Thyroid gland (tissue), 4 donors: ENCODE data around the gene LRBA. TPM values are rescaled to one million over a fixed set of nuclear protein-coding genes. Genes with fewer than 3 reads are reported as not detected.

ENCODE experiments used
- DNase-seq, 2 donors: peaks; one replicate each; pipeline ENCODE4 v3.0.0-alpha.2; 2019
- H3K27ac ChIP-seq, 3 donors: fragments of 200-600 bp; sonication (generic); 1 replicate in 2 of 3; 2 replicates in 1 of 3; pipeline ENCODE4 v1.5.1; 2016 to 2019; ENCODE audit warnings: mild to moderate bottlenecking in 1 of 3, moderate library complexity in 1 of 3
- H3K27me3 ChIP-seq: fragments of 200-600 bp; sonication (generic); one replicate; pipeline ENCODE4 v1.5.1; 2019
- H3K36me3 ChIP-seq, 2 donors: fragments of 200-600 bp; sonication (generic); one replicate each; pipeline ENCODE4 v1.5.1; 2016 to 2019
- H3K4me1 ChIP-seq, 2 donors: fragments of 200-600 bp; sonication (generic); one replicate each; pipeline ENCODE4 v1.5.1; 2017 to 2019
- H3K4me3 ChIP-seq, 3 donors: fragments of 200-600 bp; sonication (generic); replicated peaks in 1 of 3; 1 replicate in 2 of 3; 2 replicates in 1 of 3; pipeline ENCODE4 v1.5.1; 2016; ENCODE audit warnings: mild to moderate bottlenecking in 1 of 3
- H3K9me3 ChIP-seq: fragments of 200-600 bp; sonication (generic); one replicate; pipeline ENCODE4 v1.5.1; 2017
- CTCF ChIP-seq, 6 experiments: fragments of 200-600 bp in 3 of 6; fragments of 450-650 bp in 3 of 6; sonication (generic) in 3 of 6; IDR thresholded peaks; one replicate each; pipeline ENCODE4 v1.5.1; 2016 to 2019; ENCODE audit warnings: antibody characterized with exemption in 6 of 6, mild to moderate bottlenecking in 2 of 6, inconsistent platforms in 1 of 6, moderate library complexity in 1 of 6
- POLR2A ChIP-seq, 2 donors: fragments of 450-650 bp; IDR thresholded peaks; one replicate each; pipeline ENCODE4 v1.6.1; 2017; ENCODE audit warnings: antibody characterized with exemption in 2 of 2, mild to moderate bottlenecking in 2 of 2, moderate library complexity in 1 of 2
- WGBS, 2 donors: methylation state at CpG; one replicate each; pipeline ENCODE4 v1.1.5; 2017; 5-methylcytosine and 5-hydroxymethylcytosine counted together
- intact Hi-C: fragments of 100-400 bp; cut with DNase I; formaldehyde crosslinking; loops from one replicate; pipeline ENCODE4 v1.15.1; 2023
- total RNA-seq, 4 donors: library from RNA; depleted of rRNA; stranded (reverse); fragments of >200 nt; gene quantifications; one replicate each; pipeline ENCODE4 v1.2.3, GENCODE V29; 2016

Gene LRBA
- total RNA-seq, 4 donors from 2014 or later, result 98.9 to 127 (median 113) TPM

GRCh38 chr4:150371869-150372268 is 643.2 kb downstream of the LRBA start:
- Histone ChIP-seq H3K4me3 (no peak overlapping the region), H3K36me3 (no peaks in the 10 kb centered on the region), H3K27me3 (no peaks in the 10 kb centered on the region), H3K9me3 (no peaks in the 10 kb centered on the region), H3K27ac (no peak overlapping the region), H3K4me1 (no peaks in the 10 kb centered on the region)
- DNase-seq, result no peak
- no peak for TF ChIP-seq CTCF (IDR thresholded peaks at IDR 0.05)
- TF ChIP-seq POLR2A (IDR thresholded peaks at IDR 0.05), result no peak
- intact Hi-C loops, result no loop called here
- WGBS, 2 donors, result 99 to 100% methylated on average over 1 of the region's 1 CpG

- Histone ChIP-seq H3K9me3 (no peaks in the 10 kb centered on the region), H3K4me3 (no peak overlapping the region), H3K4me1 (no peaks in the 10 kb centered on the region), H3K36me3 (no peaks in the 10 kb centered on the region), H3K27me3 (no peaks in the 10 kb centered on the region), H3K27ac (no peak overlapping the region)
- DNase-seq, result no peak
- intact Hi-C loops, result no loop called here
- no peak for TF ChIP-seq CTCF (IDR thresholded peaks at IDR 0.05)
- no peak for TF ChIP-seq POLR2A (IDR thresholded peaks at IDR 0.05)
- 92 to 93% methylated on average over 3 of the region's 3 CpGs for WGBS, 2 donors
Measured at GRCh38 chr4:150369434-150370380, 645.4 kb downstream of the LRBA start.

- H3K9me3 ChIP-seq, result no peaks in the 10 kb centered on the region
- no peaks in the 10 kb centered on the region for H3K4me1 ChIP-seq
- no peaks in the 10 kb centered on the region for H3K27me3 ChIP-seq
- no peak overlapping the region for H3K27ac ChIP-seq
- intact Hi-C loops, result no loop called here
- H3K4me3 ChIP-seq, result no peak overlapping the region
- DNase-seq, result no peak
- TF ChIP-seq POLR2A (IDR thresholded peaks at IDR 0.05), result no peak
- TF ChIP-seq CTCF (IDR thresholded peaks at IDR 0.05), result no peak
- H3K36me3 ChIP-seq, result no peaks in the 10 kb centered on the region
Measured at GRCh38 chr4:150368667-150369066, 646.4 kb downstream of the LRBA start.

GRCh38 chr4:150367326-150367725 is 647.8 kb downstream of the LRBA start:
- Histone ChIP-seq H3K9me3 (no peaks in the 10 kb centered on the region), H3K4me3 (no peak overlapping the region), H3K36me3 (no peaks in the 10 kb centered on the region), H3K27me3 (no peaks in the 10 kb centered on the region), H3K4me1 (no peaks in the 10 kb centered on the region), H3K27ac (no peak overlapping the region)
- intact Hi-C loops, result no loop called here
- 85% methylated on average over 4 of the region's 4 CpGs for WGBS, 2 donors
- TF ChIP-seq POLR2A (IDR thresholded peaks at IDR 0.05) (no peak), CTCF (IDR thresholded peaks at IDR 0.05) (no peak)
- no peak for DNase-seq

GRCh38 chr4:150366487-150366999 is 648.5 kb downstream of the LRBA start:
- no peak overlapping the region for H3K4me3 ChIP-seq
- intact Hi-C loops, result no loop called here
- TF ChIP-seq CTCF (IDR thresholded peaks at IDR 0.05), result no peak
- no peak for TF ChIP-seq POLR2A (IDR thresholded peaks at IDR 0.05)
- no peaks in the 10 kb centered on the region for H3K27me3 ChIP-seq
- DNase-seq, result peak in 1 of 2 donors; percentile 3
- WGBS, 2 donors, result 20 to 28% methylated on average over 2 of the region's 2 CpGs
- no peaks in the 10 kb centered on the region for H3K4me1 ChIP-seq
- no peak overlapping the region for H3K27ac ChIP-seq
- H3K36me3 ChIP-seq, result no peaks in the 10 kb centered on the region
- no peaks in the 10 kb centered on the region for H3K9me3 ChIP-seq
